Medulla oblongata (tissue), 1 donor: ENCODE results near the gene TARS2.

Experiments used
- DNase-seq: peaks from one replicate; pipeline ENCODE4 v3.0.0-alpha.2; 2015; ENCODE audit errors: extremely low spot score

TARS2 gene

GRCh38 chr1:150555971-150556865 is 69.0 kb downstream of the TARS2 start:
- no peak for DNase-seq

DNA sequence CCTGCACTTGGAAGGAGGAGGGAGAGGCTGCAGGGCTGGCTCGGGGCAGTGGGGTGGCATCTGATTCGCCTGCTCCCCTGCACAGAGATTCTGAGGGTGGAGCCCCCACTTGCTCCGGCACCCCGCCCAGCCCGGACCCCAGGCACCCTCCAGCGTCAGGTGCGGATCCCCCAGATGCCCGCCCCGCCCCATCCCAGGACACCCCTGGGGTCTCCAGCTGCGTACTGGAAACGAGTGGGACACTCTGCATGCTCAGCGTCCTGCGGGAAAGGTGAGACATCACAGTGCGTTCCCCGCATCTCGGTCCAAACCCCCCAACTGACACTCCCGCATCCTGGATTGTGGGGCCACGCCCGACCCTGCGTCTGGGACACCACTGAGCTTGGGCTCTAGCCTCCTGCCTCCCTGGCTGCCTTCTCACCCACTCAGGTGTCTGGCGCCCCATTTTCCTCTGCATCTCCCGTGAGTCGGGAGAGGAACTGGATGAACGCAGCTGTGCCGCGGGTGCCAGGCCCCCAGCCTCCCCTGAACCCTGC is 69.9 kb downstream of the TARS2 start:
- DNase-seq: no peak
